Hematopoietic multipotent progenitor cell treated with erythropoietin and hydrocortisone succinate and interleukin-3 and kit ligand, for 6 days (in vitro differentiated cells): ENCODE measurements around the gene ATP1A4.

Source experiments
- DNase-seq: peaks from one replicate; pipeline ENCODE4 v3.0.0-alpha.2; 2015

Gene ATP1A4

GRCh38 chr1:160207771-160208556, 56.6 kb downstream of the ATP1A4 start:
- no peak for DNase-seq

- no peak for DNase-seq
Measured at GRCh38 chr1:160208557-160209320, 57.3 kb downstream of the ATP1A4 start.

- DNase-seq = no peak
Measured at GRCh38 chr1:160209321-160210046, 58.1 kb downstream of the ATP1A4 start.

- DNase-seq = no peak
Measured at GRCh38 chr1:160210561-160210960, 59.2 kb downstream of the ATP1A4 start.

- DNase-seq = no peak
Measured at GRCh38 chr1:160211046-160211790, 59.8 kb downstream of the ATP1A4 start.

- no peak for DNase-seq
Measured at GRCh38 chr1:160214481-160215140, 63.2 kb downstream of the ATP1A4 start.

GRCh38 chr1:160216301-160216700, 64.9 kb downstream of the ATP1A4 start:
- DNase-seq = no peak

GRCh38 chr1:160217481-160218051, 66.2 kb downstream of the ATP1A4 start:
- DNase-seq = no peak

- peak; percentile 21 for DNase-seq
Measured at GRCh38 chr1:160219062-160219929, 67.9 kb downstream of the ATP1A4 start.

GRCh38 chr1:160220301-160220700, 68.9 kb downstream of the ATP1A4 start:
- DNase-seq = no peak

GRCh38 chr1:160221089-160221488, 69.7 kb downstream of the ATP1A4 start:
- no peak for DNase-seq

GRCh38 chr1:160222546-160222945, 71.1 kb downstream of the ATP1A4 start:
- no peak for DNase-seq

GRCh38 chr1:160224606-160225005, 73.2 kb downstream of the ATP1A4 start:
- DNase-seq = no peak

GRCh38 chr1:160225345-160225744, 73.9 kb downstream of the ATP1A4 start:
- DNase-seq = no peak

GRCh38 chr1:160226623-160227022, 75.2 kb downstream of the ATP1A4 start:
- no peak for DNase-seq

- DNase-seq = no peak
Measured at GRCh38 chr1:160227034-160227433, 75.6 kb downstream of the ATP1A4 start.

GRCh38 chr1:160227561-160227960, 76.2 kb downstream of the ATP1A4 start:
- no peak for DNase-seq

- DNase-seq = no peak
Measured at GRCh38 chr1:160228431-160228830, 77.0 kb downstream of the ATP1A4 start.

GRCh38 chr1:160232911-160233310, 81.5 kb downstream of the ATP1A4 start:
- no peak for DNase-seq
